ENCODE results near the gene ATXN10. TPM values are rescaled to one million over a fixed set of nuclear protein-coding genes. Genes with fewer than 3 reads are reported as not detected.

ATXN10 gene
- total RNA-seq, 1 experiment from 2014 or later, result 135 TPM

GRCh38 chr22:45673482-45674175 lies 2.0 kb downstream of the ATXN10 start (continued):
- no peak for TF ChIP-seq ZBTB33 (IDR thresholded peaks at IDR 0.05; ENCODE audit: extremely low read depth, insufficient replicate concordance, low read length)
- TF ChIP-seq MAX (IDR thresholded peaks at IDR 0.05), result no peak

- H3K27me3 ChIP-seq (ENCODE audit: insufficient read depth, low read length), result no peaks in the 10 kb centered on the region
- ChIA-PET CTCF (no interaction called here), RAD21 (ENCODE audit: low non-redundant PET in 1 of 2, low total read pairs in 2 of 2, uncharacterized antibody in 2 of 2, unreplicated experiment in 2 of 2) (no interaction called here), POLR2A (no interaction called here)
- peaks cover 9 to 61% of the 10 kb centered on the region in 2 experiments for H3K4me1 ChIP-seq (ENCODE audit: control insufficient read depth in 1 of 2, insufficient read depth in 2 of 2, low read length in 2 of 2)
- H3K4me3 ChIP-seq (replicated peaks in 1 of 2; ENCODE audit: low read depth in 1 of 2, low read length in 2 of 2), result no peak overlapping the region
- TF ChIP-seq ATF3 (IDR thresholded peaks at IDR 0.05), result no peak
- TF ChIP-seq REST (IDR thresholded peaks at IDR 0.05; ENCODE audit: low read depth), result no peak
- no peak for TF ChIP-seq FOSL1 (IDR thresholded peaks at IDR 0.05; ENCODE audit: low read depth)
- TF ChIP-seq RAD21 (IDR thresholded peaks at IDR 0.05; ENCODE audit: low read depth), result no peak
- no peak for TF ChIP-seq ZNF274 (IDR thresholded peaks at IDR 0.05; ENCODE audit: low read depth, low read length)
- TF ChIP-seq POLR2AphosphoS5 (IDR thresholded peaks at IDR 0.05; ENCODE audit: low read depth, low read length), result no peak
- TF ChIP-seq CEBPB (IDR thresholded peaks at IDR 0.05; ENCODE audit: low read depth), result no peak
- TF ChIP-seq EGR1 (IDR thresholded peaks at IDR 0.05; ENCODE audit: low read depth), result no peak
- no peak for TF ChIP-seq MAX (IDR thresholded peaks at IDR 0.05)
- no peak for TF ChIP-seq JUND (IDR thresholded peaks at IDR 0.05)
- no peak for TF ChIP-seq ZFX (IDR thresholded peaks at IDR 0.05)
- no peak for TF ChIP-seq SP1 (IDR thresholded peaks at IDR 0.05; ENCODE audit: low read depth)
- no peak for TF ChIP-seq SIN3A (IDR thresholded peaks at IDR 0.05; ENCODE audit: low read depth)
- TF ChIP-seq EZH2 (IDR thresholded peaks at IDR 0.05), result no peak
- H2AFZ ChIP-seq (ENCODE audit: low read depth, low read length, poor library complexity, severe bottlenecking), result no peak overlapping the region
- no peaks in the 10 kb centered on the region for H3K36me3 ChIP-seq (ENCODE audit: control insufficient read depth in 1 of 2, insufficient read depth in 2 of 2, low read length in 2 of 2)
- 0 out of 2 replicates have a peak, but pooled peaks cover 3% of the 10 kb centered on the region for H4K20me1 ChIP-seq (ENCODE audit: insufficient read depth)
- H3K4me2 ChIP-seq (ENCODE audit: low read length), result no peak overlapping the region
- H3K9me3 ChIP-seq (ENCODE audit: control insufficient read depth in 1 of 2, insufficient read depth in 1 of 2, low read depth in 1 of 2, low read length in 2 of 2), result no peaks in the 10 kb centered on the region
- no peak overlapping the region for H3K9ac ChIP-seq (ENCODE audit: low read length)
- BruUV-seq (replicated peaks), result no TSS peak
- no peaks in the 10 kb centered on the region for H3K9me2 ChIP-seq (ENCODE audit: insufficient read depth)
- H3K27ac ChIP-seq (ENCODE audit: low read depth, low read length), result no peak overlapping the region
- intact Hi-C loops (cut with micrococcal nuclease), result no loop called here
- ATAC-seq (no peak), DNase-seq (ENCODE audit: low read depth, low spot score) (no peak)
- H3K79me2 ChIP-seq (ENCODE audit: insufficient read depth, low read length), result peaks cover 89% of the 10 kb centered on the region
Measured at GRCh38 chr22:45676024-45676423, 4.4 kb downstream of the ATXN10 start.
